Body of pancreas (tissue), 4 donors: ENCODE measurements around the gene PABPN1L.

Experiments
- POLR2A ChIP-seq, 3 donors: fragments of 450-650 bp; IDR thresholded peaks; one replicate each; pipeline ENCODE4 v1.6.1; 2016; ENCODE audit warnings: antibody characterized with exemption in 3 of 3, mild to moderate bottlenecking in 2 of 3
- TF ChIP-seq, protein P1 (sequence below), 7 experiments: fragments of 450-650 bp in 4 of 7; fragments of 200-600 bp in 3 of 7; sonication (generic) in 3 of 7; IDR thresholded peaks; one replicate each; pipeline ENCODE4 v1.5.1; 2016 to 2019; ENCODE audit warnings: antibody characterized with exemption in 7 of 7

DNA sequence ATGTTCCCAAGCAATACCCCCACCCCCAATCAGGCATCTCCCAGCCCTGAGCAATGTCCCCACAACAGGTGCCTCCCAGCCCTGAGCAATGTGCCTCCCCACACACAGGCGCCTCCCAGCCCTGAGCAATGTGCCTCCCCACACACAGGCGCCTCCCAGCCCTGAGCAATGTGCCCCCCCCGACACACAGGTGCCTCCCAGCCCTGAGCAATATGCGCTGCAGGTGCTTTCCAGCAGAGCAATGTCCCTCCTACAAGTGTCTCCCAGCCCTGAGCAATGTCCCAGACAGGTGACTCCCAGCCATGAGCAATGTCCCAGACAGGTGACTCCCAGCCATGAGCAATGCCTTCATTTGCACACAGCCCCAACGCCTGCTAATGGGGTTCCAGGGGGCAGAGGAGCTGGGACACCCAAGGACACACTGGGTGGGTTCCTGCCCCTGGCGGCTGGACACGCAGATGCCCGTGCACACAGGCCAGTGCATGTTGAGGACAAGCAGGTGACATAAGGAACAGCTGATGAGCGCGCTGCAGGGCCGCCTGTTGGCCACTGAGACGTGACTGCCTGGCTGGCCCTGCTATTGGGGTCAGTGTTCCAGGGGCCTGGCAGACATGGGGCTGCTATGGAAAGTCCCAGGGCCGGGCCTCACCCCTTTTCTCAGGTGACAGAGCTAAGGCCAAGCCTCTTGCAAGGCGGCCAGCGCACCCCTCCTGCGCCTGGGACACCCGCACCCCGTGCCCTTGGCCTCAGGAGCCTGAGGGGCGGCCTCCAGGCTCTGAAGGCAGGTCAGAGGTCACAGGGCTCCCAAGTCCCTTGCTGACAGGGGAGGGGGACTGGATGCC, 26.9 kb upstream of the PABPN1L start:
- TF ChIP-seq, protein P1, sequence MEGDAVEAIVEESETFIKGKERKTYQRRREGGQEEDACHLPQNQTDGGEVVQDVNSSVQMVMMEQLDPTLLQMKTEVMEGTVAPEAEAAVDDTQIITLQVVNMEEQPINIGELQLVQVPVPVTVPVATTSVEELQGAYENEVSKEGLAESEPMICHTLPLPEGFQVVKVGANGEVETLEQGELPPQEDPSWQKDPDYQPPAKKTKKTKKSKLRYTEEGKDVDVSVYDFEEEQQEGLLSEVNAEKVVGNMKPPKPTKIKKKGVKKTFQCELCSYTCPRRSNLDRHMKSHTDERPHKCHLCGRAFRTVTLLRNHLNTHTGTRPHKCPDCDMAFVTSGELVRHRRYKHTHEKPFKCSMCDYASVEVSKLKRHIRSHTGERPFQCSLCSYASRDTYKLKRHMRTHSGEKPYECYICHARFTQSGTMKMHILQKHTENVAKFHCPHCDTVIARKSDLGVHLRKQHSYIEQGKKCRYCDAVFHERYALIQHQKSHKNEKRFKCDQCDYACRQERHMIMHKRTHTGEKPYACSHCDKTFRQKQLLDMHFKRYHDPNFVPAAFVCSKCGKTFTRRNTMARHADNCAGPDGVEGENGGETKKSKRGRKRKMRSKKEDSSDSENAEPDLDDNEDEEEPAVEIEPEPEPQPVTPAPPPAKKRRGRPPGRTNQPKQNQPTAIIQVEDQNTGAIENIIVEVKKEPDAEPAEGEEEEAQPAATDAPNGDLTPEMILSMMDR (IDR thresholded peaks at IDR 0.05) = no peak
- TF ChIP-seq POLR2A (IDR thresholded peaks at IDR 0.05) = no peak
